Measurements from ENCODE around the gene CNOT3.

Gene CNOT3

GRCh38 chr19:54156953-54157352 lies 19.4 kb downstream of the CNOT3 start:
- CTCF ChIA-PET: interaction anchor here (1.4 to 1.8 kb wide), 3 partner anchors 12 to 235 kb away, joined by 3 to 9 read pairs (median 6); no protein-coding TSS in a partner anchor

DNA sequence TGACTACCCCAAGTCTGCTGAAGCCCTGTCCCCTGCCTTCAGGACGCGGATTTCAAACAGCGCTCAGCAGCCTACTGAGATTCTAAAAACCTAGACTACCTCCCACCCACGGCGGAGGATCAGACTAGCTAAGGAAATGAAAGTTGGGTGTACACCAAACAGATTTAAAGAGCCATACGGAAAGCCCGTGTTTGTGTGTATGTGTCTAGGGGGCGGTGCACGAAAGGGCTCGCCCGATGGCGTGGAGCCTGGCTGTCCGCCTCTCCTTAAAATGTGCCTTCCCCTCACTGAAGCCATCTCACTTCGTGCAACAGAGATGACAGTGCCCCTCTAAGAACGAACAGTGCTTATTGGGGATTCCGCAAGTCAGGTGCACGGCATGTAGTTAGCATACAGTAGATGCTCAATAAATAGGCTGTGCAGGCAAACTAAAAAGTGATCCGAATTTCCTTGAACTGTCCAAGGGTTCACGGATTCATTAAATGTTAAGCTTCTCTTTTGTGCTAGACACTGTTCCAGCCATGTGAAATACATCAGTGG lies 21.3 kb downstream of the CNOT3 start:
- H3K4me3 ChIP-seq (ENCODE audit: low read depth, low read length): peak overlapping the region; percentile 97
- CTCF ChIA-PET: interaction anchor here (1.1 to 2.5 kb wide), 10 partner anchors 8 to 75 kb away, joined by 3 to 14 read pairs (median 6); partner anchors contain the start of genes CNOT3 and MBOAT7
- no peak for TF ChIP-seq CTCF (IDR thresholded peaks at IDR 0.05; ENCODE audit: insufficient read depth, low read length, missing control alignments)
- DNase-seq (ENCODE audit: low read depth, low spot score): no peak
- POLR2A ChIA-PET: interaction anchor here (0.7 to 2.0 kb wide), 7 partner anchors 8 to 51 kb away, joined by 3 to 13 read pairs (median 5); partner anchors contain the start of genes CNOT3 and MBOAT7

More at GRCh38 chr19:54156953-54157352, 19.4 kb downstream of the CNOT3 start:
- H3K4me3 ChIP-seq (ENCODE audit: low read depth, low read length): no peak overlapping the region
- TF ChIP-seq CTCF (IDR thresholded peaks at IDR 0.05; ENCODE audit: insufficient read depth, low read length, missing control alignments): no peak
- POLR2A ChIA-PET: no interaction called here
- DNase-seq (ENCODE audit: low read depth, low spot score): no peak

DNA sequence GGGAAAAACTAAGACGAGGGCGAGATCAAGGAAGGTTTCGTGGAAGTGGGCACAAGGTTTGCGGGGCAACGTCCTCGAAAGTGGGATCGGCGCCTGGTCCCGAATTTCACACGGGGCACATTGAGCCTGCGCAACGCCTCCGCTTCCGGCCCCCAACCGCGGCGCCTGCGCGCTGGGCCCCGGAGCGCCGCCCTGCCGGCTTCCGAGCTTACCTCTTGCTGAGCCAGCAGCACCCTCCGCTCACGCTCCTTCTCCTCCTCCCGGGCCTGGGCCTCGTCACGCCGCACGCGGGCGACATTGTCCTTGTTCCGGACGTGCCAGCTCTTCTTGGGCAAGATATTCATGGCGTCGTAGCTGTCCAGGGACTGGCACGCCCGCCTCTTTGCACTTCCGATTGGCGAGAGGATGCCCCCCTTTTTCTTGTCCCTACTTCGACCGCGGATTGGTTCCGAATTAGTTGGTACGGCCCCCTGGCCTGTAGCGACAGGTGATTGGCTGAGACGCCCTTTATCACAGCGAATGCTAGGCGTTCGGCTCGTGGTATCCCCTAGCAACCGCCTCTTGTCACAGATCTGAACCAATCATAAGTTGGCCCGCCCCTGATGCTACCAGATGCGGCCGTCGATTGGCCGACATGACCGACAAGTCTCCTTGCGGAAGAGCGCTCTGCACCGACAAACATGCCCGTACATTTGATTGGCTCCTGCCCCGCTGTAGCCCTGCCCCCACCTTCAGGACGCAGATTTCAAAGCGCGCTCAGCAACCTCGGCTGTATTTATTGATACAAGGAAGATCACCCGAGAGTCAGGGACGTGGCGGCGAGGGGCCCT lies 22.0 kb downstream of the CNOT3 start, which contains the start of gene LENG1:
LENG1 (minus strand) TSS at position 370 of the 830 bp plus-strand sequence; CDS start at position 344, 26 bp downstream.
- peak; percentile 100 for DNase-seq (ENCODE audit: low read depth, low spot score)
- peak; percentile 25 for TF ChIP-seq CTCF (IDR thresholded peaks at IDR 0.05; ENCODE audit: insufficient read depth, low read length, missing control alignments)
- CTCF ChIA-PET: interaction anchor here (1.1 to 2.5 kb wide), 8 partner anchors 9 to 75 kb away, joined by 3 to 14 read pairs (median 5); partner anchors contain the start of genes CNOT3 and MBOAT7
- POLR2A ChIA-PET: interaction anchor here (0.7 to 2.0 kb wide), 6 partner anchors 8 to 50 kb away, joined by 3 to 13 read pairs (median 4); partner anchors contain the start of genes CNOT3 and MBOAT7
- H3K4me3 ChIP-seq (ENCODE audit: low read depth, low read length): peak within 1 kb of the TSS; percentile 97

DNA sequence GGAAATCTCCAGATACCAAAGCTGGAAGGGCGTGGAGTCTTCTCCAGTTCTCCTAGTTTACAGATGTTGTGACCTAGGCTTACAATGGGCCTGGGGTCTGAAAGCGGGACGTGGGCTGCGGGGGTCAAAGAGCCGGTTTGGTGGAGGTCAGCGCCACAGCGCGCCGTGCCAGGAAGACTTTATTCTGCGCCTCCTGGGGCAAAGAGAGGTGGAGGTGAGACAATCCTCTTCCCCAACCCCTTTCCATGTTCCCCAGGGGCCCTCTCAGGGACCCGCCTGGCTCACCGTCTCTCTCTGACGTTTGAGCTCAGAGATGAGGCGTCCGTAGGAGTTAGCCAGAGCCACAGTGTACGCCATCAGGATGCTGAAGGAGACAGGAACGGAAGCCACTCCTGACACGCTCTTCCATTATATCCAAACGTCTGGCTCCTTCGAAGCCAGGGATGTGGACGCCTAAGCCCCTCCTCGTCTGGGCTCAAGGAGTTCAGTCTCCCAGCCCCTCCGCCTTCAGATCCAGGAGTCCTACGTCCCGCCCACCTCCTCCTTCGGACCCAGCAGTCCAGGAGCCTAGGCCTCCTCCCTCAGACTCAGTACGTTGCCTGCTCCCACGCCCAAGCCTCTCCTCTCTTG lies 22.7 kb downstream of the CNOT3 start:
- H3K4me3 ChIP-seq (ENCODE audit: low read depth, low read length): peak overlapping the region; percentile 72
- no peak for DNase-seq (ENCODE audit: low read depth, low spot score)
- ChIA-PET CTCF (interaction anchor here (1.1 to 2.5 kb wide), 4 partner anchors 8 to 74 kb away, joined by 3 to 14 read pairs (median 5); partner anchors contain the start of genes CNOT3 and MBOAT7), POLR2A (interaction anchor here (0.7 to 2.0 kb wide), 6 partner anchors 9 to 151 kb away, joined by 4 to 13 read pairs (median 4); partner anchors contain the start of genes CNOT3 and MBOAT7)
- TF ChIP-seq CTCF (IDR thresholded peaks at IDR 0.05; ENCODE audit: insufficient read depth, low read length, missing control alignments): no peak

GRCh38 chr19:54160854-54161253 lies 23.3 kb downstream of the CNOT3 start:
- TF ChIP-seq CTCF (IDR thresholded peaks at IDR 0.05; ENCODE audit: insufficient read depth, low read length, missing control alignments): no peak
- no peak for DNase-seq (ENCODE audit: low read depth, low spot score)
- POLR2A ChIA-PET: interaction anchor here (0.7 kb wide), 1 partner anchor 150 kb away, joined by 4 read pairs; no protein-coding TSS in a partner anchor
- CTCF ChIA-PET: interaction anchor here (2.5 kb wide), 1 partner anchor 28 kb away, joined by 14 read pairs; the partner anchor contains the start of gene MBOAT7
- H3K4me3 ChIP-seq (ENCODE audit: low read depth, low read length): peak overlapping the region; percentile 72

All from AG04449 (cell line).